ENCODE data around the gene BPGM.
A peak's percentile ranks its signal among the peaks of the same experiment; 100 is the strongest.

DNA sequence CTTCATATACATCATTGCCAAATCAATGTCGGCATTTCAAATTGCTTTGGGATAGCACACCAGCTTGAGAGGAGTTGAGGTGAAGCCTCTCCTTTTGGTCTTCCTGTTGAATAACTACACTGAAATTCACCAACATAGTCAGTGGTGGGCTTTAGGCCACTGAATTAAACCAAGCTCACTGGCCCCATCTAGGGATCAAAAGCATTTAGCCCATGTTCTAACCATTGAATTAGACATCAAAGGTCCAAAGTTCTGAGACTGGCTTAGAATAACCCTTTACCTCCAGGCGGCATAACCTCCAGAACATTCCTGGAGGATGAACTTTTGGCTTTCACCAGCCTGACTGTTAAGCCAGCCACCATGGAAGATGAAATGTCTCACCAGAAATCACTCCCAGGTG lies 54.6 kb downstream of the BPGM start:
- peak; percentile 53 for TF ChIP-seq CTCF (IDR thresholded peaks at IDR 0.05; ENCODE audit: insufficient read depth, low read depth, low read length)
- no peak for TF ChIP-seq EZH2 (IDR thresholded peaks at IDR 0.05; ENCODE audit: insufficient read depth, low read length)
